HepG2 (cell line): ENCODE data around the gene BCCIP. TPM values are rescaled to one million over a fixed set of nuclear protein-coding genes. Genes with fewer than 3 reads are reported as not detected.

Source experiments
- ATAC-seq: fragments of 200-7000 bp; cut with Tn5 transposase; 3 replicates; pipeline ENCODE4 v1.9.1; 2020; ENCODE audit warnings: mild to moderate bottlenecking, moderate library complexity
- BruUV-seq: library from RNA; stranded (reverse); fragments of 400-500 nt; replicated peaks from 2 replicates; lab custom pipeline; 2021; lab: Mats Ljungman, UMichigan
- CTCF ChIA-PET: fragments of 300-600 bp; formaldehyde crosslinking; extraction: SDS; loops from one replicate; lab custom pipeline; 2021; ENCODE audit warnings: low total read pairs, inconsistent platforms, low intra/inter-chr PET ratio; lab: Yijun Ruan, JAX
- POLR2A ChIA-PET: fragments of 350-600 bp; sonication (Branson Sonifier 250); formaldehyde crosslinking; loops from one replicate; lab custom pipeline; 2020; ENCODE audit warnings: antibody characterized with exemption, inconsistent platforms; lab: Yijun Ruan, JAX
- DNase-seq: peaks from one replicate; pipeline ENCODE4 v3.0.0-alpha.2; 2015; ENCODE audit warnings: low spot score
- FAIRE-seq: peaks from 3 replicates; lab custom pipeline; 2011; peaks lifted over from hg19 to GRCh38; lab: Jason Lieb, UNC
- H2AFZ ChIP-seq: one replicate; pipeline ENCODE4 v1.6.1; 2011; ENCODE audit warnings: low read length, inconsistent platforms
- H3K27ac ChIP-seq: fragments of 300-600 bp; 3 replicates; pipeline ENCODE4 v1.8.0; 2011; ENCODE audit warnings: mixed run types, mild to moderate bottlenecking, mixed read lengths, low read length, inconsistent platforms; ENCODE audit not compliant: insufficient read depth; ENCODE audit errors: extremely low read length
- H3K27me3 ChIP-seq, 2 experiments: fragments of 200-600 bp in 1 of 2; 2 replicates in 1 of 2; 3 replicates in 1 of 2; pipeline versions ENCODE4 v1.6.0 to v1.8.0; 2011; ENCODE audit warnings: low read length in 2 of 2, mild to moderate bottlenecking in 2 of 2, moderate library complexity in 2 of 2, inconsistent platforms in 1 of 2; ENCODE audit not compliant: insufficient read depth in 2 of 2, control insufficient read depth in 1 of 2
- H3K36me3 ChIP-seq, 2 experiments: fragments of 200-600 bp in 1 of 2; replicated peaks in 1 of 2; 2 replicates in 1 of 2; 3 replicates in 1 of 2; pipeline versions ENCODE4 v1.5.1 to v1.8.0; 2011; ENCODE audit warnings: low read length in 2 of 2, inconsistent platforms in 1 of 2; ENCODE audit not compliant: insufficient read depth in 2 of 2, control insufficient read depth in 1 of 2
- H3K4me1 ChIP-seq: 2 replicates; pipeline ENCODE4 v1.5.1; 2012; ENCODE audit warnings: low read length, inconsistent platforms; ENCODE audit not compliant: insufficient read depth
- H3K4me2 ChIP-seq: 2 replicates; pipeline ENCODE4 v1.6.0; 2011; ENCODE audit warnings: low read depth, low read length, inconsistent platforms
- H3K4me3 ChIP-seq, 3 experiments: fragments of 200-600 bp in 1 of 3; sonication (generic), shearing (Covaris generic) in 1 of 3; replicated peaks in 1 of 3; 2 replicates each; pipeline ENCODE4 v1.5.1; 2011 to 2016; ENCODE audit warnings: low read length in 3 of 3, inconsistent platforms in 2 of 3, low read depth in 2 of 3, mild to moderate bottlenecking in 2 of 3, control low read depth in 1 of 3, mixed read lengths in 1 of 3; ENCODE audit not compliant: insufficient read depth in 1 of 3
- H3K79me2 ChIP-seq: one replicate; pipeline ENCODE4 v1.6.1; 2011; ENCODE audit warnings: low read length, inconsistent platforms; ENCODE audit not compliant: insufficient read depth
- H3K9ac ChIP-seq: 2 replicates; pipeline ENCODE4 v1.6.0; 2011; ENCODE audit warnings: mild to moderate bottlenecking, low read depth, low read length, inconsistent platforms; ENCODE audit not compliant: insufficient read depth
- H3K9me3 ChIP-seq: 2 replicates; pipeline ENCODE4 v1.5.1; 2012; ENCODE audit warnings: mild to moderate bottlenecking, low read length
- H4K20me1 ChIP-seq: 2 replicates; pipeline ENCODE4 v1.6.0; 2011; ENCODE audit warnings: inconsistent platforms, mild to moderate bottlenecking, low read length, moderate library complexity; ENCODE audit not compliant: insufficient read depth
- ARID5B ChIP-seq: IDR thresholded peaks from 2 replicates; pipeline ENCODE4 v1.4.0; 2020; ENCODE audit warnings: mild to moderate bottlenecking, missing genetic modification reagents
- CEBPG ChIP-seq: IDR thresholded peaks from 2 replicates; pipeline ENCODE4 v1.6.1; 2016
- MED8 ChIP-seq: sonication (generic); formaldehyde crosslinking; IDR thresholded peaks from 2 replicates; pipeline ENCODE4 v1.8.1; 2023; ENCODE audit warnings: mild to moderate bottlenecking, missing genetic modification reagents; ENCODE audit not compliant: insufficient replicate concordance
- MLX ChIP-seq: IDR thresholded peaks from 2 replicates; pipeline ENCODE4 v1.6.1; 2016
- PHF8 ChIP-seq: sonication (generic); formaldehyde crosslinking; IDR thresholded peaks from 2 replicates; pipeline ENCODE4 v1.5.0; 2020; ENCODE audit warnings: missing genetic modification reagents
- REL ChIP-seq: sonication (generic); formaldehyde crosslinking; conservative IDR thresholded peaks from 2 replicates; pipeline ENCODE4 v1.8.0; 2022; ENCODE audit warnings: mild to moderate bottlenecking, missing genetic modification reagents, moderate library complexity
- ZBTB20 ChIP-seq: sonication (generic); formaldehyde crosslinking; IDR thresholded peaks from 2 replicates; pipeline ENCODE4 v1.8.1; 2023; ENCODE audit warnings: missing genetic modification reagents, low read depth, mild to moderate bottlenecking, borderline replicate concordance
- ZNF234 ChIP-seq: sonication (generic); formaldehyde crosslinking; conservative IDR thresholded peaks from 2 replicates; pipeline ENCODE4 v1.5.1; 2020; ENCODE audit warnings: mild to moderate bottlenecking, missing genetic modification reagents
- ZNF274 ChIP-seq: sonication (generic); formaldehyde crosslinking; IDR thresholded peaks from 2 replicates; pipeline ENCODE4 v1.5.1; 2020; ENCODE audit warnings: mild to moderate bottlenecking, missing genetic modification reagents
- ZNF589 ChIP-seq: sonication (generic); formaldehyde crosslinking; conservative IDR thresholded peaks from 2 replicates; pipeline ENCODE4 v1.8.0; 2022; ENCODE audit warnings: mild to moderate bottlenecking, moderate library complexity, missing genetic modification reagents
- ZNF615 ChIP-seq: sonication (generic); formaldehyde crosslinking; IDR thresholded peaks from 2 replicates; pipeline ENCODE4 v1.5.0; 2020; ENCODE audit warnings: mild to moderate bottlenecking, missing genetic modification reagents, borderline replicate concordance
- ZNF646 ChIP-seq: sonication (generic); formaldehyde crosslinking; IDR thresholded peaks from 2 replicates; pipeline ENCODE4 v1.9.0; 2021; ENCODE audit warnings: mild to moderate bottlenecking, missing genetic modification reagents
- WGBS: methylation state at CpG from one replicate; pipeline ENCODE4 v1.1.6; 2017; ENCODE audit warnings: low lambda C conversion rate; 5-methylcytosine and 5-hydroxymethylcytosine counted together
- in situ Hi-C: cut with HindIII; loops from 2 replicates; pipeline ENCODE4 v1.10.0; 2017; ENCODE audit warnings: low pct_unique_long_range_greater_than_20kb; ENCODE audit not compliant: extremely low pct_ligation_motif_present
- intact Hi-C: fragments of 100-400 bp; cut with micrococcal nuclease; formaldehyde crosslinking; loops from one replicate; pipeline ENCODE4 v1.10.0; 2022; ENCODE audit not compliant: unreplicated experiment
- polyA plus RNA-seq, 8 experiments: library from polyadenylated mRNA; depleted of rRNA in 3 of 8; stranded (reverse) in 7 of 8; unstranded in 1 of 8; fragments of >200 nt; fragmentation: Illumina TruSeq in 4 of 8; extraction: Trizol in 4 of 8; gene quantifications; 2 replicates each; pipeline versions ENCODE4 v1.2.1 to v1.2.3, GENCODE V29; 2011 to 2016; ENCODE audit warnings: low read depth in 4 of 8, missing spikeins in 1 of 8, mixed read lengths in 1 of 8; ENCODE audit not compliant: insufficient read depth in 1 of 8
- total RNA-seq, 5 experiments: library from RNA; depleted of rRNA; stranded (reverse); fragments of >200 nt; fragmentation: Illumina TruSeq; extraction: Trizol; gene quantifications; 2 replicates each; pipeline ENCODE4 v1.2.3, GENCODE V29; 2016; ENCODE audit warnings: low read depth in 1 of 5

Gene BCCIP
- total and polyA plus RNA-seq, 2 of the 13 experiments (the other 11 are each of a cell fraction or from before 2014, with no cell fraction given) = 37.0 to 132 TPM

GRCh38 chr10:125816548-125816947 lies 6.8 kb upstream of the BCCIP start:
- H3K4me2 ChIP-seq = no peak overlapping the region
- in situ Hi-C loops = no loop called here
- H3K36me3 ChIP-seq = peaks cover 2 to 4% of the 10 kb centered on the region in 2 experiments; a peak in 2 of 5 replicates
- no peak for ATAC-seq
- no peak overlapping the region for H3K27ac ChIP-seq
- DNase-seq = no peak
- H3K4me3 ChIP-seq = no peak overlapping the region
- ChIA-PET CTCF (no interaction called here), POLR2A (no interaction called here)
- FAIRE-seq = no peak
- WGBS = 85% methylated on average over 4 of the region's 4 CpGs
- H3K79me2 ChIP-seq = peaks cover 3% of the 10 kb centered on the region
- no peak overlapping the region for H2AFZ ChIP-seq
- H4K20me1 ChIP-seq = no peaks in the 10 kb centered on the region
- intact Hi-C loops = no loop called here
- peaks cover 16% of the 10 kb centered on the region for H3K4me1 ChIP-seq
- H3K9me3 ChIP-seq = no peaks in the 10 kb centered on the region
- H3K9ac ChIP-seq = no peak overlapping the region
- H3K27me3 ChIP-seq = no peaks in the 10 kb centered on the region
- no TSS peak for BruUV-seq
- TF ChIP-seq PHF8 (CRISPR knock-in tag) (no peak), CEBPG (CRISPR knock-in tag) (no peak), ZNF234 (CRISPR knock-in tag) (no peak), MED8 (no peak), ZNF615 (CRISPR knock-in tag) (no peak), ARID5B (CRISPR knock-in tag) (no peak), ZNF274 (CRISPR knock-in tag) (no peak), MLX (CRISPR knock-in tag) (no peak), REL (CRISPR knock-in tag) (no peak), ZNF589 (CRISPR knock-in tag) (no peak), ZNF646 (CRISPR knock-in tag) (no peak), ZBTB20 (no peak)
